ENCODE results near the gene NCL. TPM values are rescaled to one million over a fixed set of nuclear protein-coding genes. Genes with fewer than 3 reads are reported as not detected.

The NCL gene
- total RNA-seq, 1 donor from 2014 or later, result 709 TPM

DNA sequence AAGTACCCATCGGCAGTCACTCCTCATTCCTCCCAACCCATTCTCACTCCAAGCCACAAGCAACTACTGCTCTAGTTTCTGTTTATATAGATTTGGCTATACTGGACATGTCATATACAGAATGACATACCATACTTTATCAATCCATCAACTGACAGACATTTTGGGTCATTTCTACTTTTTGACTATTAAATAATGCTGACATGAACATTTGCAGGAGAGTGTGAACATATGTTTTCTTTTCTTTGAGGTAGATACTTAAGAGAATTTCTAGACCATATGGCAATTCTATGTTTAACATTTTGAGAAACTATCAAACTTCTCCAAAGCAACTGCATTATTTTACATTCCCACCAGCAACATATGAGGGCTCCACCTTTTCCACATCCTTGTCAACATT, 33.4 kb upstream of the NCL start:
- no peak overlapping the region for H3K27ac Mint-ChIP-seq
- no peak for DNase-seq (ENCODE audit: extremely low spot score, unreplicated experiment)
- H3K36me3 Mint-ChIP-seq, result peaks cover 4% of the 10 kb centered on the region
- H3K4me3 Mint-ChIP-seq, result no peak overlapping the region
- no peaks in the 10 kb centered on the region for H3K4me1 Mint-ChIP-seq (ENCODE audit: unreplicated experiment)
- TF ChIP-seq, protein P1, sequence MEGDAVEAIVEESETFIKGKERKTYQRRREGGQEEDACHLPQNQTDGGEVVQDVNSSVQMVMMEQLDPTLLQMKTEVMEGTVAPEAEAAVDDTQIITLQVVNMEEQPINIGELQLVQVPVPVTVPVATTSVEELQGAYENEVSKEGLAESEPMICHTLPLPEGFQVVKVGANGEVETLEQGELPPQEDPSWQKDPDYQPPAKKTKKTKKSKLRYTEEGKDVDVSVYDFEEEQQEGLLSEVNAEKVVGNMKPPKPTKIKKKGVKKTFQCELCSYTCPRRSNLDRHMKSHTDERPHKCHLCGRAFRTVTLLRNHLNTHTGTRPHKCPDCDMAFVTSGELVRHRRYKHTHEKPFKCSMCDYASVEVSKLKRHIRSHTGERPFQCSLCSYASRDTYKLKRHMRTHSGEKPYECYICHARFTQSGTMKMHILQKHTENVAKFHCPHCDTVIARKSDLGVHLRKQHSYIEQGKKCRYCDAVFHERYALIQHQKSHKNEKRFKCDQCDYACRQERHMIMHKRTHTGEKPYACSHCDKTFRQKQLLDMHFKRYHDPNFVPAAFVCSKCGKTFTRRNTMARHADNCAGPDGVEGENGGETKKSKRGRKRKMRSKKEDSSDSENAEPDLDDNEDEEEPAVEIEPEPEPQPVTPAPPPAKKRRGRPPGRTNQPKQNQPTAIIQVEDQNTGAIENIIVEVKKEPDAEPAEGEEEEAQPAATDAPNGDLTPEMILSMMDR (conservative IDR thresholded peaks at IDR 0.05), result no peak
- H3K9me3 Mint-ChIP-seq, result no peaks in the 10 kb centered on the region
- H3K27me3 Mint-ChIP-seq, result no peaks in the 10 kb centered on the region

- Mint-ChIP-seq H3K27me3 (no peaks in the 10 kb centered on the region), H3K36me3 (no peaks in the 10 kb centered on the region), H3K4me3 (no peak overlapping the region), H3K27ac (no peak overlapping the region), H3K9me3 (peaks cover 1% of the 10 kb centered on the region), H3K4me1 (ENCODE audit: unreplicated experiment) (no peaks in the 10 kb centered on the region)
- no peak for DNase-seq (ENCODE audit: extremely low spot score, unreplicated experiment)
- TF ChIP-seq, protein P1 (conservative IDR thresholded peaks at IDR 0.05), result no peak
Measured at GRCh38 chr2:231494669-231495068, 30.4 kb upstream of the NCL start.

DNA sequence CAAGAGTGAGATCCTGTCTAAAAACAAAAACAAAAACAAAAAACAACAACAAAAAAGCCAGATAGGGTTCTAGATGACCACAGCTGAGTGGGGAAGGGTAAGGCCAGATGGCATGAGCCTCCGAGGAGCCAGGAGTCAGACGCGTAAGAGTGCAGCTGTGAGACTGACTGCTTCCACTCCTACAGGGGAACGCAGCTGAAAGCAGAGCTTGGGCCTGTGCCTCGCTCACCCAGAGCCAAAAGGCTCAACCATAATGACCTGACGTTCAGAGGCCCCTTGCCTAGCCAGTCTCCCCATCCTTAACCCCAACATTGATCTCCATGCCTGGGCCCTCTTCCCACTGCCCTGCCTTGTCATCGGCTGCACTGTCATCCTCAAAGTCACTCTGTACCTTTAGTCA, 26.5 kb upstream of the NCL start:
- Mint-ChIP-seq H3K27ac (no peak overlapping the region), H3K27me3 (no peaks in the 10 kb centered on the region), H3K4me1 (ENCODE audit: unreplicated experiment) (no peaks in the 10 kb centered on the region), H3K36me3 (no peaks in the 10 kb centered on the region), H3K9me3 (peaks cover 5% of the 10 kb centered on the region), H3K4me3 (no peak overlapping the region)
- TF ChIP-seq, protein P1 (conservative IDR thresholded peaks at IDR 0.05), result no peak
- no peak for DNase-seq (ENCODE audit: extremely low spot score, unreplicated experiment)

GRCh38 chr2:231489990-231490389, 25.7 kb upstream of the NCL start:
- H3K9me3 Mint-ChIP-seq, result peaks cover 5% of the 10 kb centered on the region
- H3K4me1 Mint-ChIP-seq (ENCODE audit: unreplicated experiment), result no peaks in the 10 kb centered on the region
- DNase-seq (ENCODE audit: extremely low spot score, unreplicated experiment), result no peak
- H3K27me3 Mint-ChIP-seq, result no peaks in the 10 kb centered on the region
- no peak overlapping the region for H3K27ac Mint-ChIP-seq
- TF ChIP-seq, protein P1 (conservative IDR thresholded peaks at IDR 0.05), result peak; percentile 53
- H3K36me3 Mint-ChIP-seq, result no peaks in the 10 kb centered on the region
- H3K4me3 Mint-ChIP-seq, result no peak overlapping the region

DNA sequence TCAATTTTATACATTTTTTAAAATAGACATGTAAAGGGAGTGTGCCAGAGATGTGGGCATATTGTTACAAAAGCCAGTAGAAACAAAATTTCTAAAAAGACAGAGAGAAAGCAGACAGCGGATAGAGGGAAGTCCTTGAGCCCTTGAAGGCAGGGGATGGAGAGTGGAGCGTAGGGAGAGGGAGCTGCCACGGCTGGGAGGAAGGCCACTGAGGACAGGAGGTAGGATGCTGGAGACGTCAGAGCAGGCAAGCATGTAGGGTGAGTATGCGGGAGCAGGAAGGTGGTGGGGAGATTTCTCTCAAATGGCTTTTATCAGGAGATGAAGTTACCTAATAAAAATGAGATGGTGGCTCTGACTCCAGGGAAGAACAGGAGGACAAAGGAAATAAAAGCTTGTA, 24.0 kb upstream of the NCL start:
- DNase-seq (ENCODE audit: extremely low spot score, unreplicated experiment), result no peak
- no peaks in the 10 kb centered on the region for H3K4me1 Mint-ChIP-seq (ENCODE audit: unreplicated experiment)
- H3K36me3 Mint-ChIP-seq, result no peaks in the 10 kb centered on the region
- no peak overlapping the region for H3K27ac Mint-ChIP-seq
- TF ChIP-seq, protein P1 (conservative IDR thresholded peaks at IDR 0.05), result no peak
- no peak overlapping the region for H3K4me3 Mint-ChIP-seq
- peaks cover 5% of the 10 kb centered on the region for H3K9me3 Mint-ChIP-seq
- H3K27me3 Mint-ChIP-seq, result no peaks in the 10 kb centered on the region

Measured in type B pancreatic cell (in vitro differentiated cells).